Prostate gland (tissue), 2 donors: ENCODE data around the gene E2F4. TPM values are rescaled to one million over a fixed set of nuclear protein-coding genes. Genes with fewer than 3 reads are reported as not detected.

Experiments used
- DNase-seq: peaks from one replicate; pipeline ENCODE4 v3.0.0-alpha.2; 2019; ENCODE audit warnings: low spot score
- H3K27ac ChIP-seq, 2 donors: fragments of 200-600 bp; sonication (generic); 2 replicates each; pipeline ENCODE4 v1.5.1; 2017 to 2019
- H3K27me3 ChIP-seq: fragments of 200-600 bp; sonication (generic); replicated peaks from 2 replicates; pipeline ENCODE4 v1.5.1; 2019; ENCODE audit not compliant: insufficient read depth
- H3K36me3 ChIP-seq, 2 donors: fragments of 200-600 bp; sonication (generic); 1 replicate in 1 of 2; 2 replicates in 1 of 2; pipeline versions ENCODE4 v1.5.1 to v1.8.1; 2017 to 2019
- H3K4me1 ChIP-seq: fragments of 200-600 bp; sonication (generic); replicated peaks from 2 replicates; pipeline ENCODE4 v1.5.1; 2019
- H3K4me3 ChIP-seq, 2 donors: fragments of 200-600 bp; sonication (generic); 2 replicates each; pipeline ENCODE4 v1.5.1; 2017 to 2019
- H3K9me3 ChIP-seq: fragments of 200-600 bp; sonication (generic); 2 replicates; pipeline ENCODE4 v1.5.1; 2017
- CTCF ChIP-seq, 4 experiments: fragments of 200-600 bp in 2 of 4; fragments of 450-650 bp in 2 of 4; sonication (generic) in 2 of 4; IDR thresholded peaks; 1 replicate in 3 of 4; 2 replicates in 1 of 4; pipeline ENCODE4 v1.5.1; 2016 to 2019; ENCODE audit warnings: antibody characterized with exemption in 4 of 4, mild to moderate bottlenecking in 2 of 4, moderate library complexity in 2 of 4
- POLR2A ChIP-seq: fragments of 450-650 bp; IDR thresholded peaks from one replicate; pipeline ENCODE4 v1.6.1; 2016; ENCODE audit warnings: antibody characterized with exemption, mild to moderate bottlenecking
- POLR2AphosphoS5 ChIP-seq: sonication (generic); formaldehyde crosslinking; IDR thresholded peaks from one replicate; pipeline ENCODE4 v1.6.1; 2017; ENCODE audit warnings: antibody characterized with exemption
- WGBS: methylation state at CpG from one replicate; pipeline ENCODE4 v1.1.5; 2018; 5-methylcytosine and 5-hydroxymethylcytosine counted together
- intact Hi-C: fragments of 100-400 bp; cut with DNase I; formaldehyde crosslinking; loops from one replicate; pipeline ENCODE4 v1.14.2; 2022
- total RNA-seq, 2 donors: library from RNA; depleted of rRNA; stranded (reverse); fragments of >200 nt; gene quantifications; one replicate each; pipeline ENCODE4 v1.1.0, GENCODE V29; 2016

E2F4 gene
- total RNA-seq, 2 donors from 2014 or later, result 91.6 to 105 TPM

GRCh38 chr16:67149276-67150046 is 42.5 kb upstream of the E2F4 start:
- H3K9me3 ChIP-seq, result no peaks in the 10 kb centered on the region
- no peak for DNase-seq
- H3K4me3 ChIP-seq, result no peak overlapping the region
- peak overlapping the region in 1 of 2 donors; percentile 83 for H3K27ac ChIP-seq
- H3K27me3 ChIP-seq, result no peaks in the 10 kb centered on the region
- intact Hi-C loops, result loop anchor here (5.0 kb wide), 2 partner anchors 37 to 197 kb away; no protein-coding TSS in a partner anchor
- TF ChIP-seq POLR2AphosphoS5 (no peak), POLR2A (no peak), CTCF (IDR thresholded peaks at IDR 0.05) (no peak)
- H3K36me3 ChIP-seq, result peaks cover 0 to 3% of the 10 kb centered on the region in 2 donors
- WGBS, result 69% methylated on average over 77 of the region's 77 CpGs
- no peaks in the 10 kb centered on the region for H3K4me1 ChIP-seq

GRCh38 chr16:67150047-67150832 is 41.7 kb upstream of the E2F4 start:
- intact Hi-C loops, result loop anchor here (5.0 kb wide), 1 partner anchor 198 kb away; no protein-coding TSS in a partner anchor
- H3K27me3 ChIP-seq, result no peaks in the 10 kb centered on the region
- no peaks in the 10 kb centered on the region for H3K4me1 ChIP-seq
- no peak for DNase-seq
- no peaks in the 10 kb centered on the region for H3K36me3 ChIP-seq
- TF ChIP-seq POLR2A, result no peak
- no peak for TF ChIP-seq POLR2AphosphoS5
- WGBS, result 10% methylated on average over 41 of the region's 94 CpGs
- peak overlapping the region; percentile 64 to 68 for H3K4me3 ChIP-seq
- H3K27ac ChIP-seq, result peak overlapping the region; percentile 83 to 91
- H3K9me3 ChIP-seq, result no peaks in the 10 kb centered on the region

GRCh38 chr16:67150833-67151396 is 41.0 kb upstream of the E2F4 start, which contains the start of gene B3GNT9:
TSS of gene B3GNT9 (minus strand) at chr16:67150998. CDS start at chr16:67150485, 513 bp downstream.
- intact Hi-C loops, result loop anchor here (5.0 kb wide), 1 partner anchor 199 kb away; no protein-coding TSS in a partner anchor
- under 1% methylated on average over 33 of the region's 34 CpGs for WGBS
- H3K9me3 ChIP-seq, result no peaks in the 10 kb centered on the region

GRCh38 chr16:67151431-67152097 is 40.4 kb upstream of the E2F4 start:
- DNase-seq, result no peak
- Histone ChIP-seq H3K27ac (peak overlapping the region; percentile 83 to 91), H3K27me3 (no peaks in the 10 kb centered on the region), H3K36me3 (no peaks in the 10 kb centered on the region), H3K4me3 (no peak overlapping the region), H3K4me1 (peaks cover 5% of the 10 kb centered on the region), H3K9me3 (no peaks in the 10 kb centered on the region)
- TF ChIP-seq CTCF (IDR thresholded peaks at IDR 0.05), result no peak
- 49% methylated on average over 8 of the region's 8 CpGs for WGBS
- intact Hi-C loops, result loop anchor here (5.0 kb wide), 1 partner anchor 199 kb away; no protein-coding TSS in a partner anchor

More at GRCh38 chr16:67150833-67151396, 41.0 kb upstream of the E2F4 start, which contains the start of gene B3GNT9:
- peaks cover 5% of the 10 kb centered on the region for H3K4me1 ChIP-seq
- DNase-seq, result peak; percentile 72
- H3K4me3 ChIP-seq, result peak within 1 kb of the TSS; percentile 64 to 68
- H3K36me3 ChIP-seq, result no peaks in the 10 kb centered on the region
- TF ChIP-seq CTCF (IDR thresholded peaks at IDR 0.05) (no peak), POLR2A (no peak), POLR2AphosphoS5 (peak; percentile 56)
- no peaks in the 10 kb centered on the region for H3K27me3 ChIP-seq
- H3K27ac ChIP-seq, result peak within 1 kb of the TSS; percentile 83 to 91
